AG08395 (cell line): ENCODE measurements around the gene SEC22B.
"Not testable (repeated sequence)": the region's sequence is repeated elsewhere in the genome, so short reads cannot be mapped to it uniquely, and the experiment has no call there.

ENCODE experiments used
- DNase-seq: peaks from one replicate; pipeline ENCODE4 v3.0.0; 2012; ENCODE audit warnings: mixed read lengths, low spot score

Gene SEC22B

GRCh38 chr1:120144626-120145025 lies 31.7 kb downstream of the SEC22B start:
- DNase-seq: not testable (repeated sequence)

DNA sequence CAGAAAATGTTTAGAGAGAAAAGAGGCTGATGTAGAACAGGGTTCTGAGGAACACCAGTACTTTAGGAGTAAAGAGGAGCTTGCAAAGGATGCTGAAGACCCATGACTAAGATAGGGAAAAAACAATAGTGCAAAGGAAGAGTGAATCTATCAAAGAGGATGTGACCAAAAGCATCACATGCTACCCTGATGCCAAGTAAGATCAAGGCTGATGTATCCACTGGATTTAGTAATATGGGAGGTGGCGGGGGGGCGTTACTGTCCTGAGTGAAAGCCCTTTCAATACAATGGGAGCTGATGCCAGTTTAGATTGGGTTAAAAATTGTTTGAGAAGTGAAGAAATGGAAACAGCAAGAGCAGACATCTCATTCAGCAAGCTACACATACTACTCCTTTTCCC lies 32.2 kb downstream of the SEC22B start:
- not testable (repeated sequence) for DNase-seq

GRCh38 chr1:120143334-120143733 lies 33.0 kb downstream of the SEC22B start:
- DNase-seq: not testable (repeated sequence)

DNA sequence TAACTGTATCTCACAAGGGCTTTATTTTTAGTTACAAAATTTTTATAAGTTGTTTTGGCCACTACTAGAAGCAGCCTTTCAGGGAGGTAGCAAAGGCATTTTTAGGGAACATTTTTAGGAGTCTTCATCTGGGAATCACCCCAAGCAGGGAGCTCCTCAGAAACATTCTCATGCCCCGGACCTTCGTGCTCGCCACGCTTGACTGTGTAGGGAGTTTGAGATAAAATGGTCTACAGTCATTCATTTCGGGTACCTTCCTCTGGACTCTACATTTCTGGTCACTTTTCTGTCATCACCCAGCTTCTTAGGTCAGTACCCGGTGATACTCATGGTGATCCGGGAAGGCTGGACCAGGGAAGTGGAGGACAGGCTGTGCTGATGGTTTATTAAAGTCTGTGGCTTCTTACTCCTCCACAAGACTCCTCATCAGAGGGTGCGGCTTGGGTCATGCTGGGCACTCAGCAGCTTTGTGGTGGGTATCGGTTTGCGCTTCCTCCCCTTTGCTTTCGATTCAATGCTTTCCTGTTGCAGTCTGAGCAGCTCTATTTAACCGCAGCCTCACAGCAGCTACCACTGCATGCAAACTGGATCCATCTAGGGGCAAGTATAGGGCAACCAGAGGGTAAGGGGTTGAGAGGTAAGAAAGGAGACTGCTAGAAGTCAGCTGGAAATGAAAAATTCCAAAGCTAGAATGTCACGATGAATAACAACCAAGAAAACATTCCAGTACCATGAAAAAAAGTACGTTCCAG lies 33.6 kb downstream of the SEC22B start:
- peak; percentile 1 for DNase-seq

DNA sequence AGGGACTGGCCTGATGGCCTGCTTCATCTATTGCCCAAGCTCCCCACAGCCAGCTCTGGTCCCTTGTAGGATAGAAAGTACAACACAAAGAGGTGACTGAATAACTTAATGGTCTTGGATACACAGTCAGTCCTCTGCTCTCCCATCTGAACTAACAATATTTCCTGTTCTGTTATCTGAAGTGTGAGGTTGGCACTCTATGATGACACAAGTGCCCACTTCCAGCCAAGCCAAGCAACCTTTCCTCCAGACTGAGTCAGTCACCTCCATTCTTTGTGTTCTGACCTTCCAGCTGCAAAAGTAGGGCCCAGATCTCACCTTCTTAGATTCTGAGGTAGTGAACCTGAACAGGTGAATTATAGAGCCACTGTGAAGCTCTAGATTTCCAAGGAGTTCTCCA lies 34.5 kb downstream of the SEC22B start:
- DNase-seq: not testable (repeated sequence)

DNA sequence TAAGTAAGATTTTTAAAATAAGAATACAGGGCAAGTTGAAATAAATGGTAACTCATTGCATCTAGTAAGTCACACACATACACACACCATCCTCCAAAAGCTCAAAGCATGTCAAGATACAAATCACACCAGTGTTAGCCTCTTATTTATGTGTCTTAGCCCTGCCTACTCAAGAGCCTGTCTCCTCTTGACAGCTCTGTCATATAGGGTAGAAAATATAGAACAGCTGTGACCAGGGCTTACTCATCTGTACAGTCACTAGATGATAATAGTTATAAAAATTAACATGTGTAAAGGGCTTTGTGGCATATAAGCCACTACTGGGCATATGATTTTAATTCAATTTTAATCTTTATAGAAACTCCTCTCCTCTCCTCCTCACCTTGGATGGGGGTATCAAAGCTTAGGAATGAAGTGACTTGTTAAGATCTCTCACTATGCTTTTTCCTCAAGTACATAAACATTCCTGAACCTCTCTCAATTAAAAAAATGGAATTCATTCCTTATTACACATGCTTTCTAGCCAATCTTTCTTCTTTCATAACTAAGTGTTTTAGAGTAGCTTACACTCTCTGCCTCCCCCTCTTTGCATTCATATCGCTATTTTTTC lies 35.6 kb downstream of the SEC22B start:
- peak; percentile 0 for DNase-seq

- not testable (repeated sequence) for DNase-seq
These were observed 40.2 kb downstream of the SEC22B start for GRCh38 chr1:120136086-120136485.

DNA sequence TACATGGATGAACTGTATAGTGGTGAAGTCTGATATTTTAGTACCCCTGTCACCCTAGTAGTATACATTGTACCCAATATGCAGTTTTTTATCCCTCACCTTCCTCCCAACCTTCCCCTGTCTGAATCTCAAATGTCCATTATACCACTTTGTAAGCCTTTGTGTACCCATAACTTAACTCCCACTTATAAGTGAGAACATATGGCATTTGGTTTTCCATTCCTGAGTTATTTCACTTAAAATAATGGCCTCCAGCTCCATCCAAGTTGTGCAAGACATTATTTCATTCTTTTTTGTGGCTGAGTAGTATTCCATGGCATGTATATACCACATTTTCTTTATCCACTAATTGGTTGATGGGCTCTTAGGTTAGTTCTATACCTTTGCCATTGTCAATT lies 42.4 kb downstream of the SEC22B start:
- not testable (repeated sequence) for DNase-seq

DNA sequence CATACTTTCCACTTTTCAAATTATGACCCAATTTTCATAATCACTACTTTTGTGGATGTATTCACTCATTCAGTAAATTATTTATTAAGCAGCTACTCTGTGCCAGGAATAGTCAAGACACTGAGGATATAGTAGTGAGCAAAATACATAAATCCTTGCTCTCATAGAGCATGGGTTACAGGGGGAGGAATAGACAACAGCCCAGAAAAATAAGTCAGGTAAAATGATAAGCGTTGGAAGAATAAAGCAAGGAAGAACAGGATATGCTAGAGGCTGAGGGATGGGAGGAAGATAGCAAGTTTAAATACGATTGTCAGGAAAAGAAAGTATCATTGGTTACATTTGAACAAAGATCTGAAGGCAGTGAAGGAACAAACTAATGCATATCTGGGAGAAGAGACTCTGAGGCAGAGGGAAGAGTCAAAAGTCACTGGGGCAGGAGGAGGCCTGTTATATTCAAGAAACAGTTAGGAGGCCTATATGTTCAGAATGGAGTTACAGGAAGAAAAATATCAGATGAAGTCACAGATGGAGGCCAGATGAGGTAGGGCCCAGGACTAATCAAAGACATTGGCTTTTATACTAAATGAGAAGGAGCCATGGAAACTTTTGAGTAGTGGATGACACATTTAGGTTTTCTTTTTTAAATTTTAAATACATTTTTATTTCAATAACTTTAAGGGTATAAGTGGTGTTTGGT lies 42.9 kb downstream of the SEC22B start:
- peak; percentile 0 for DNase-seq

DNA sequence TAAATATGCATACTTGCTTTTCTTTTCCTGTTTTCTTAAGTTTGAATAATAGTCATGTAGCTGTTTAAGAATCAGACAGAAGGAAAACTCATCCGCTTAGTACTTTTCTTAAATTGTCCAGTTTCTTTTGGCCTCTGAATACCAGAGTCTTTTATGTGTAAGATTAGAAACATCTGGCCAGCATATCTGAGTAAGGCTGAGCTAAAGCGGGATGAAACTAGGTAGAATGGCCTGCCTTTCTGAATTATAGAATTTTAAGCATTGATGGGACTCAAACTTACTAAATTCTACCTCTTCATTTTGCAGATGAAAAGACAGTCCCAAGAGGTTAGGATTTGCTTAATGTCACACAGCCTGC lies 43.9 kb downstream of the SEC22B start:
- not testable (repeated sequence) for DNase-seq

GRCh38 chr1:120131611-120132405 lies 44.5 kb downstream of the SEC22B start:
- not testable (repeated sequence) for DNase-seq

- peak; percentile 0 for DNase-seq
These were observed 48.4 kb downstream of the SEC22B start for GRCh38 chr1:120127921-120128320.

GRCh38 chr1:120126216-120126615 lies 50.1 kb downstream of the SEC22B start:
- not testable (repeated sequence) for DNase-seq

DNA sequence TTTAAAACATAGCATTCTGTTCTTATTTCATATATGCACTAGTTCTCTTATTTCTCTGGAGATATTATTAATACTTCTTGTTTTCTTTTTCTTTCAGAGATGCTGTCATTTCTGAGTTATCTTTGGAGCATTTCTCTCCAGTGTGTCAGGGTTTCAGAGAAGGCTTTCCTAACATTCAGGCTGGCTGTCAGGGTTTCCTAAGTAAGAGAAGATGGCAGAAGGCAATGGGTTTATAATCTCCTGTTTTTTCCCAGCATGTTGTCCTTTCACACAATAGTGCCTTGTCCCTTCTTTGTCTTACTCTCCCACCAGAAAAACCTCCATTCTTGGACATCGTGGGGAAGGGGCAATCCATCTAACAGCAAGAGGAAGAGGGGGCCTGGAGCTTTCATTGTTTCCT lies 51.7 kb downstream of the SEC22B start:
- DNase-seq: not testable (repeated sequence)

DNA sequence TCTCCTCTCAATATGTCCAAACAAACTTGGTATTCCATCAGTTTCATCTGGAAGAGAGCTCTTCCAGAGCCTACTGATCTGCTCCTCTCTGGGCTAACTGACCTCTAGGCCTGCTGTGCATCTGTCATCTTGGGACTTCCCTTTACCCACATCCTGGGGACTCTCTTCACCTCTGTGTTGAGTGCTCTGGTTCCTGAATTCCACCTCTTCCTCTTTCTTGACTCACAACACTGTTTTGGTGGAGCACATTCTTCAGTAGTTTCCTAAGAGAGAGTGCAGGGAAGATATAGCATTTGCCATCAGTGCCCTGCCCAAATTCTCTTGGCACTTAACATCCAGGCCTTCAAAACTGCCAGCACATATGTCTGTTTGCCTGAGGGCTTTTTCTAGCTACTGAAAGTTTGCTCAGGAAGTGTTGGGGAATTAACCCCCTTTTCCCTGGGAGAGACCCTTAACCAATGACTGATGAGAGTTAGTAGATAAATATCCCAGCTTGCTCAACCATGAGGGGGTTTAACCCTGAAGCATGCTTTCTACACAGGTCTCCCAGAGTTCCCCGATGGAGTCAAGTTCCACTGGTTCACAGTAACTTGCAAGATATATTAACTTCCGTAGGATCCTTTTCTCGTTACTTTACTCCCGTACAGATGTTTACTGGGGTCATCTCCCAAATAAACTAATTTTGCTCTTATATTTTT lies 52.4 kb downstream of the SEC22B start:
- not testable (repeated sequence) for DNase-seq

DNA sequence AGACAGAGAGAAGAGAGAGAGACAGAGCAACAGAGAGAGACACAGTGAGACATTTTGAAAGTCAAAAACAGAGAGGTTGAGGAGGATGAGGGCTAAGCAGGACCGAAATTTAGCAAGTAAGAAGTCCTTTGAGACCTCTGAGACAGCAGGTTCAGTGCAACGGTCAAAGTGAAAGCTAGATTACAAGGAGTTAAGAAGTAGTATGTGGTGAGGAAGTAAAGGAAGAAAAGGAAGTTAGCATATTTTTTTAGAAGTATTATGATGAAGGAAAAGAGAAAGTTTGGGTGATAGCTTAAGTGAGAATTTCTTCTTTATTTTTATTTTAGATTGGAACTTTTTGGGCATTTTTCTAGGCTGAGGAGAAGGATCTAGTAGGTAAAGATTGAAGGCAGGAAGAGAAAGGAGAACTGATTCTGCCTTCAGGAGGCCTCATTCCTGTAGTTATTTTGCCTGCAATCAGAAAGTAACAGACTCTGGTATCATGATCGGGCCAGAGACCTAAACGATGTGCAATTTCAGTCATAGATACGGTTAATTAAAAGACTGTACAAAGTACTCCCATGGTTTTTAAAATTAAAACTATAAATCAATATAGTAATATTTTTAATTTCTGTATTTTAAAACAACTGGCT lies 53.9 kb downstream of the SEC22B start:
- DNase-seq: not testable (repeated sequence)

GRCh38 chr1:120121830-120122229 lies 54.5 kb downstream of the SEC22B start:
- DNase-seq: not testable (repeated sequence)

DNA sequence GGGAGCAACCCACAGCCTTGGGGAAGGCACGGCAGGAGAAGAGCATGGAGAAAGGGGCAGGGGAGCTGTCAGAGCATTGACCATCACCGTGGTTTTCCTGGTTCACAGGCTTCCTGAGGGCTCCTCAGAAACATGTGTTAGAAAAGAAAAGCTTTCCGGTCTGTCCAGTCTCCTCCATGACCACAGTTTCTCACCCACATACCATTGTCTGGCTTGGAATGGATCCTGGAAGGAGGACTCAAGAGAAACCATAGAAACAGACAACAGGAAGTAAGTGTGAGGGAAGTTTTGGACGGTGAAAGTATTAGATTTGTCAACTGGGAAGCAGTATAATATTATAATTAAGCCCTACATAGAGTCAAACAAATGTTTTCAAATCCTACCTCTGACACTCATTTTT lies 55.8 kb downstream of the SEC22B start:
- DNase-seq: not testable (repeated sequence)

DNA sequence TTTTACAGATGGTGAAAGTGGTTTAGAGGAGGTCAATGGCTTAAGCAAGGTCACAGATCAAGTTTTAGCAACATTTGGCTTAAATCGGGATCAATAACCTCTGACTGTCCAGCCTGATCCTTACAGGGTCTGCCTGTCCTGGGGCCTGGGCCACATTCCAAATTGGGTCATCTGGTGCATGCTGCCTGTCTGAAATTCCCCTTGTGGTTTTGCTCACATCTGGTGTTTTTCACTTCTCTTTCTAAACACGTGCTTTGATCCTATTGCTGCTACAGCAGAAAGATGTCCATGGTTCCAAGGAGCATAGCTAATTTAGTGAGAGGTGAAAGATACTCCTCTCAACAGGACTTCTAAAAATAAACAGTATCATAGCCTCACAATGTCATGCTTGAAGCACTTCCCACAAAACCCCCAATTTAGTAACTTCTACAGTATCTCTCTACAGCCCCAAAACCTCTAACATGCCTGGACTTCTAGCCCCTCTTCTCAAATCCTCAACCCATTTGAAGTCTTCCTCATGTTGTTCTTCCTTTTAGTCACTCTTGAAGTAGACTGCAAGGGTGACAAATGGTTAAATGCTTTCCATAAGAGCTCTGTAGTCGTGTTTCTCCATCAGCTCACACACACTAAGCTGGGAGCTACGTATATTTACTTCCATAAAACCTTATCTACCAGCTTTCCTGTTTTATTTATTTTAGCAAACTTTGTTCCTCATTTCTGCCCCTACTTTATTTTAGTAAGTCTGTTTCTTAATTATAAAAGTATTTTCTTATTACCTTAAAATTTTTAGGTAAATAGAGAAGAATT lies 58.7 kb downstream of the SEC22B start:
- DNase-seq: peak; percentile 0

DNA sequence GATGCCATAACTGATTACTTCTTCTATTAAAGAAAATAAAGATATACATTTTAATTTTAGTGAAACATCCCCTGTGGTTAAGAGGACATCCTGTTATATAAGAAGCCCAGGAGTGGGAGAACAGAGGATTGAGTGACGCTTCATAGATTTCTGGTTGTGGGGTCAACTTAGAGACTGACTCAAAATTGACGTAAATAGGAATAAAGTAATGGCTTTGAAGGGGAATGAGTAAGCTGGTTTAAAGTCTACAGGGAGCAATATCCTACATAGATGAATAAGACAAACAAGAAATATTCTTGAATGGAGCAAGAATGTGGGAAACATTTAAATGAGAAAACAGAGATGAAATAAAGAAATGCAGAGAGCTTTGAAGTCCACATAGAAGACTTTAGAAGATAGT lies 60.2 kb downstream of the SEC22B start:
- not testable (repeated sequence) for DNase-seq
